AG10803 (cell line): Measurements from ENCODE around the gene AOPEP.

Experiments
- DNase-seq: peaks from one replicate; pipeline ENCODE4 v3.0.0; 2010; ENCODE audit warnings: low read depth
- H3K4me3 ChIP-seq: 2 replicates; pipeline ENCODE4 v1.5.1; 2011; ENCODE audit warnings: mild to moderate bottlenecking, low read length, control low read depth
- TF ChIP-seq, protein P1 (sequence below): conservative IDR thresholded peaks from 2 replicates; pipeline ENCODE4 v1.5.1; 2011; ENCODE audit warnings: mild to moderate bottlenecking, low read length, control low read depth, inconsistent platforms

AOPEP gene

DNA sequence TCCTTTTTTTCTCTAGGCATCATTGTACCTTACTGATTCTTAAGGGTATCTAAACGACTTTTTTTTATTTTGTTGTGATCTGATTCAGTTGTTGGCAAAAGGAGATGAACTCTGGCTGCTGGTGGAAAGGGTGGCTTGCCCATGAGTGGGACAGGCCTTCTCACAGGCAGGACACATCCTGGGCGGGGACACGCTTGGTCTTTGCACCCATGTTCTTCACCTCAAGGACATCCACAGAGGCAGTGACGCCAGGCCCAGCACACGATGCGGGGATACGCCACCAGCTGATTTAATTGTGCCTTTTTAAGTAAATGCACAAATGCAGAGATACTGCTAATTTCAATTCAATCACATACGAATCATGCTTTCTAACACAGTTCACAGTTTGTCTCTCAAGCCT is 383.0 kb downstream of the AOPEP start:
- DNase-seq: no peak
- TF ChIP-seq, protein P1, sequence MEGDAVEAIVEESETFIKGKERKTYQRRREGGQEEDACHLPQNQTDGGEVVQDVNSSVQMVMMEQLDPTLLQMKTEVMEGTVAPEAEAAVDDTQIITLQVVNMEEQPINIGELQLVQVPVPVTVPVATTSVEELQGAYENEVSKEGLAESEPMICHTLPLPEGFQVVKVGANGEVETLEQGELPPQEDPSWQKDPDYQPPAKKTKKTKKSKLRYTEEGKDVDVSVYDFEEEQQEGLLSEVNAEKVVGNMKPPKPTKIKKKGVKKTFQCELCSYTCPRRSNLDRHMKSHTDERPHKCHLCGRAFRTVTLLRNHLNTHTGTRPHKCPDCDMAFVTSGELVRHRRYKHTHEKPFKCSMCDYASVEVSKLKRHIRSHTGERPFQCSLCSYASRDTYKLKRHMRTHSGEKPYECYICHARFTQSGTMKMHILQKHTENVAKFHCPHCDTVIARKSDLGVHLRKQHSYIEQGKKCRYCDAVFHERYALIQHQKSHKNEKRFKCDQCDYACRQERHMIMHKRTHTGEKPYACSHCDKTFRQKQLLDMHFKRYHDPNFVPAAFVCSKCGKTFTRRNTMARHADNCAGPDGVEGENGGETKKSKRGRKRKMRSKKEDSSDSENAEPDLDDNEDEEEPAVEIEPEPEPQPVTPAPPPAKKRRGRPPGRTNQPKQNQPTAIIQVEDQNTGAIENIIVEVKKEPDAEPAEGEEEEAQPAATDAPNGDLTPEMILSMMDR: no peak
- H3K4me3 ChIP-seq: no peak overlapping the region

DNA sequence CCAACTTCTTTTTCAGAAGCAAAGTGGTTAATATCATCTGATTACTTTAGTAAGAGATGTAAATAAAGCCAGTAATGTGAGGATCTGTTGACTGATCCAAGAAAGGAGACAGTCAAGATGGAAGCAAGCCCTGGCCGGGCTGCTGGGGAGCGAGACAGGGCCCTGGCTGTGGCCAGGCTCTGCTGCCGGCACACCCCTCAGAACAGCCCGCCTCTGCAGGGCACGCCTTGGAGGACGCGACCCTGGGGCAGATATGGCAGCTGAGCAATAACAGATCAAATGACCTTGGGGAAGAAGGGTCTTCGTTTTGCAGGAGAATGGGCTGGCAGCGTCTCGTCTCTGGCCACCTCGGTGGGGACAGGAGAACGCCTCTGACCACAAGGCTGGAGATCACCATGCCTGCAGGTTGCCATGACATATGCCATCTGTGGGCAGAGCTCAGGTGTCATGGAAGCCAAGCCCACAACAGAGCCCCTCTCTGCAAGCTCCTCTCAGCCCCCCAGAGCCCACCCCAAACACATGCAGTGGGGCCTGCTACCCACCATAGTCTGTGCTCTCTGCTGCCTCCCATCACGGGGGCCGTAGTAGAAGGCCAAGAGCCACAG is 384.5 kb downstream of the AOPEP start:
- TF ChIP-seq, protein P1: no peak
- DNase-seq: no peak
- H3K4me3 ChIP-seq: no peak overlapping the region

DNA sequence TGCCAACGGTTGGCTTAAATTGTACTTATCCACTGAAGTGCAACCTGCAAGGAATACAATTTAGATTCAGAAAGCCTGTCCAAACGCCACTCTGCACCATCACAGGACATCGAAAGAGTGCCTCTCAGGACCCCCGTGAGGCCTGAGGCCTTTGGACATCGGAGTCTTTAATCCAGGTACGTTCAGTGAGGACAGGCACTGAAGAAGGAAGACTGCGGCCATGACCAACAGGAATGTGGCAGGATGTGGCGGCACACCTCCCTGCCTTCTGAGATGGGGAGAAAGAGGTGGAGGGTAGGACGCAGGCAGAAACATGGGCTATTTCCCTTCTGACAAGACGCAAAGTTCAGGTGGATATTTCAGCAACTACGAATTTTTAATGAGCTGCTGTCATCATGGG is 385.2 kb downstream of the AOPEP start:
- no peak for DNase-seq
- TF ChIP-seq, protein P1: no peak
- H3K4me3 ChIP-seq: no peak overlapping the region

DNA sequence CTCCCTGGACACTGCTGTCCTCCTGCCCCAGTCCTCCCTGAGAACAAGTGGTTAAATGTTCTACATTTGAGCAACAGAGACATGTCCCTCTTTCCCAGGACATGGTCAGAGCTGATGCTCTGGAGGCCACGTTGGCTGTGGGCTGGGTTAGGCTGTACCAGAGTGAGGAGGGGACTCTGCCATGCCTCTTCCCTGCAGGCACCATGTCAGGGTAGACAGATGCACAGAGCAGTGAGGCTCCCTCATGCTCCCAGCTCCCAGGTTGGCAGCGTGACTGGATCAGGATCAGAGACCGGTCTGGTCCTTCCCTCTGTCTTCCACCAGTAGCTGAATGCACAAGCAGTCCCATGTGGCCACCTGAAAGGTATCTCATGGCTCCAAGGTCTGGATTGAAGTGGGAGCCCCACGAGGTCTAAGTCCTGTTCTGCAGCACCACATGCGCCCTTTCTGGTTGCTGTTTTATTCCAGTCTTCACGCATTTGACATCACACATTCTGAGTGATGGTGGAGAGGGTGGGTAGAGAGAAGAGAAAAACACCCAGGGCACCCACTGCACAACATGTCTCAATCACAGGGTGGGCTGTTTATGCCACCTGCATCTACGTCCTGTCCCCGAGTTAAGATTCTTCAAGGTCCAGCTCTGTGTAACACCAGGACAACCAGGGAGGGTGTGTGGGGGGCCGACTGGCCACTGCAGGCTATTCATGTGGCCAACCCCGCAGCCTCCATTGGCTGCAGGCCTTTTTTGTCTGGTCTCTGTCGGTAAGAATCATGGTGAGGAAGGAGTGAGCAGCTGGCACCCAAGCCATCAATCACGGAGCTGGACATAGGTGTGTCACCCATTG is 386.2 kb downstream of the AOPEP start:
- TF ChIP-seq, protein P1: no peak
- no peak for DNase-seq

DNA sequence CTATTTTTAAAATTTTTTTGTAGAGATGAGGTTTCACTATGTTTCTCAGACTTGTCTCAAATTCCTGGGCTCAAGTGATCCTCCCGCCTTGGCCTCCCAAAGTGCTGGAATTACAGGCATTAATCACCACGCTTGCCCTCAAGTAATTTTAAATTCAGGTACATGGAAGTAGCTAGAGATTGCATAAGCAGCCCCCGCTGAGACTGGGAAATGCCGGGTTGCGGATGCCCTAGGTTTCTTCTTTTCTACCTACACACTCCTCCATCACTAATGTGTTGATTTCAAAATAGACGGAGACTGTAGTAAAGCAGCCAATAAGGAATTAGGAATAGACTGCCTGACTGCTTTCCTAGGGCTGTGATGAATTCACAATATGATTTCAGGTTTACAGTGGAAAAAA is 388.6 kb downstream of the AOPEP start:
- TF ChIP-seq, protein P1: no peak
- H3K4me3 ChIP-seq: no peak overlapping the region
- no peak for DNase-seq

More for the DNA sequence above, 386.2 kb downstream of the AOPEP start:
- no peak overlapping the region for H3K4me3 ChIP-seq

DNA sequence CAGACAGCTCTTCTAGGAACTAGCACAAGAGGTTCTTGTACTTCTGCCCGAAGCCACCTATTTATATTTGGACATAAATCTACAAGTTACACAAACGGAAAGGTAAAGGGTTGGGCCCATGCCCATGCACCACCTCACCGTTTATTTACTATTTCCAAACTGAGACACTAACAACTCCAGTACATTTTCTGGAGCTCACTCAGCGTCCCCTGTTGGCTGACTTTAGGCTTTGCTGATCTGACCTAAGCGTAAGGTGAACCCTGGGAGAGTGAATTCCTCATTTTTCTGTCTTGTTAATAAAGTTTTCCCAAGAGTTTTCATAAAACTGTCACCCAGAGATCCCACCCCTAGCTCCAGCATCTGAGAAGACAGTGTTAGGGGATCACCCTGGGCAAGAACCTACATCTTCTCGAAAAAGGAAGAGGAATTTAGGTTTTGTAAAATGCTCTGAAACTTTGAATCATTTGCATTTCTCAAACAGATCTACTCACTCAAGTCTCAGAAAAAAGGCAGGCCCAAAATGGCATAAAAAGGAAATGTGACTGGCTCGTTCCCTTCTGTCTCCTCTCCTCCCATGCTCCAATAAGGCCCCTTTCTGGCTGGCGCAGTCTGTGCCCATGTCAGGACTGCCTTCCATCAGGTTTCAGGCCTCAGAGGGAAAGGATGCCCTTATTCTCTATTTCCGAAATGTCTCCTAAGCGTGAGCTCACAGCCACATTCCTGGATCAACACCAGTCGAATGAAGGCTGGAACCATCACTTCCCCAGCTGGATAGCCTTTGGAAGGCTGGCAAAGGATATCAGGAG is 389.7 kb downstream of the AOPEP start:
- TF ChIP-seq, protein P1: no peak; the same call in 1 of the 2 replicates
- no peak for DNase-seq
- no peak overlapping the region for H3K4me3 ChIP-seq
